CD4-positive, alpha-beta T cell (primary cell): ENCODE results near the gene CPN2. TPM values are rescaled to one million over a fixed set of nuclear protein-coding genes. Genes with fewer than 3 reads are reported as not detected.

Experiments
- ATAC-seq: fragments of 200-7000 bp; cut with Tn5 transposase; one replicate; pipeline ENCODE4 v1.10.0; 2022; ENCODE audit warnings: mild to moderate bottlenecking; ENCODE audit not compliant: poor library complexity
- CTCF ChIA-PET: fragments of 350-600 bp; sonication (Branson Sonifier 250); formaldehyde crosslinking; loops from one replicate; lab custom pipeline; 2021; ENCODE audit warnings: antibody characterized with exemption, inconsistent platforms; lab: Charles Lee
- POLR2A ChIA-PET: fragments of 350-600 bp; sonication (Branson Sonifier 250); formaldehyde crosslinking; loops from one replicate; lab custom pipeline; 2021; ENCODE audit warnings: antibody characterized with exemption, inconsistent platforms; lab: Charles Lee
- DNase-seq, 14 experiments: peaks; one replicate each; pipeline ENCODE4 v3.0.0-alpha.2; 2013 to 2020; ENCODE audit warnings: mixed read lengths in 2 of 14
- H3K27ac ChIP-seq, 2 donors: one replicate each; pipeline versions ENCODE4 v1.5.1 to v1.7.0; 2013; ENCODE audit warnings: low read length in 2 of 2, low read depth in 1 of 2, mild to moderate bottlenecking in 1 of 2
- H3K27me3 ChIP-seq, 2 experiments: 1 replicate in 1 of 2; 2 replicates in 1 of 2; pipeline versions ENCODE4 v1.6.1 to v1.7.0; 2013; ENCODE audit warnings: low read length in 2 of 2, control low read depth in 1 of 2, mild to moderate bottlenecking in 1 of 2, moderate library complexity in 1 of 2; ENCODE audit not compliant: insufficient read depth in 2 of 2, control insufficient read depth in 1 of 2
- H3K36me3 ChIP-seq: one replicate; pipeline ENCODE4 v1.6.1; 2013; ENCODE audit warnings: low read length, control low read depth; ENCODE audit not compliant: insufficient read depth
- H3K4me1 ChIP-seq: one replicate; pipeline ENCODE4 v1.6.1; 2013; ENCODE audit warnings: low read length, control low read depth; ENCODE audit not compliant: insufficient read depth
- H3K4me3 ChIP-seq: one replicate; pipeline ENCODE4 v1.5.1; 2013; ENCODE audit warnings: mild to moderate bottlenecking, low read length, moderate library complexity
- H3K9me3 ChIP-seq, 2 experiments: 1 replicate in 1 of 2; 2 replicates in 1 of 2; pipeline versions ENCODE4 v1.6.1 to v1.7.0; 2013; ENCODE audit warnings: low read length in 2 of 2, mild to moderate bottlenecking in 2 of 2, control low read depth in 1 of 2, moderate library complexity in 1 of 2; ENCODE audit not compliant: control insufficient read depth in 1 of 2, insufficient read depth in 1 of 2
- H3K27ac Mint-ChIP-seq: one replicate; pipeline ENCODE4 v1.8.0; 2020; ENCODE audit warnings: mixed read lengths
- H3K27me3 Mint-ChIP-seq: one replicate; pipeline ENCODE4 v1.8.0; 2021; ENCODE audit warnings: mixed read lengths
- H3K36me3 Mint-ChIP-seq: one replicate; pipeline ENCODE4 v1.8.0; 2021; ENCODE audit warnings: low read depth, mixed read lengths
- H3K4me1 Mint-ChIP-seq: one replicate; pipeline ENCODE4 v1.8.0; 2021; ENCODE audit warnings: low read depth, mixed read lengths
- H3K4me3 Mint-ChIP-seq: one replicate; pipeline ENCODE4 v1.8.0; 2020; ENCODE audit warnings: mild to moderate bottlenecking, mixed read lengths
- H3K9me3 Mint-ChIP-seq: one replicate; pipeline ENCODE4 v1.8.0; 2020; ENCODE audit warnings: mixed read lengths
- CTCF ChIP-seq: fragments of 200-600 bp; IDR thresholded peaks from one replicate; pipeline ENCODE4 v1.8.0; 2022; ENCODE audit warnings: antibody characterized with exemption, mild to moderate bottlenecking
- intact Hi-C, 2 experiments: fragments of 100-400 bp; cut with DNase I in 1 of 2; cut with micrococcal nuclease in 1 of 2; formaldehyde crosslinking; loops; one replicate each; pipeline versions ENCODE4 v1.15.1 to v1.9.0; 2023 to 2025; cut with DNase I, micrococcal nuclease
- total RNA-seq, 174 experiments: library from RNA in 2 of 174; stranded (reverse) in 2 of 174; gene quantifications; one replicate each; pipeline ENCODE4 v1.2.3 and lab custom pipeline; 2021 to 2026

The CPN2 gene
- total RNA-seq, 2 experiments from 2014 or later = not detected

GRCh38 chr3:194316918-194317317 lies 34.2 kb downstream of the CPN2 start:
- H3K27ac ChIP-seq = no peak overlapping the region
- DNase-seq (no peak), ATAC-seq (no peak)
- peaks cover 16 to 20% of the 10 kb centered on the region in 2 experiments for H3K27me3 ChIP-seq
- Mint-ChIP-seq H3K27me3 (peaks cover 35% of the 10 kb centered on the region), H3K4me1 (peaks cover 17% of the 10 kb centered on the region), H3K27ac (no peak overlapping the region), H3K9me3 (peaks cover 2% of the 10 kb centered on the region), H3K4me3 (no peak overlapping the region), H3K36me3 (no peaks in the 10 kb centered on the region)
- H3K4me1 ChIP-seq = peaks cover 15% of the 10 kb centered on the region
- H3K9me3 ChIP-seq = peaks cover 8 to 9% of the 10 kb centered on the region in 2 experiments
- no peak for TF ChIP-seq CTCF
- H3K4me3 ChIP-seq = no peak overlapping the region
- no peaks in the 10 kb centered on the region for H3K36me3 ChIP-seq
- CTCF ChIA-PET = no interaction called here
- POLR2A ChIA-PET = no interaction called here
- intact Hi-C loops = loop anchor here (5.0 to 10.0 kb wide), 4 partner anchors 180 to 1750 kb away; partner anchors contain the start of gene HES1 (in 1 of the 2)

- H3K4me3 Mint-ChIP-seq = peak overlapping the region; percentile 31
- no peak overlapping the region for H3K27ac Mint-ChIP-seq
- ATAC-seq (peak; percentile 52), DNase-seq (no peak)
- H3K4me1 ChIP-seq = peaks cover 15% of the 10 kb centered on the region
- peaks cover 16 to 20% of the 10 kb centered on the region in 2 experiments for H3K27me3 ChIP-seq
- H3K9me3 Mint-ChIP-seq = peaks cover 2% of the 10 kb centered on the region
- peaks cover 35% of the 10 kb centered on the region for H3K27me3 Mint-ChIP-seq
- peak overlapping the region; percentile 56 for H3K4me3 ChIP-seq
- CTCF ChIA-PET = interaction anchor here (0.7 to 2.0 kb wide), 21 partner anchors 8 to 674 kb away, joined by 3 to 20 read pairs (median 4); partner anchors contain the start of gene HES1
- POLR2A ChIA-PET = interaction anchor here (0.7 to 1.3 kb wide), 7 partner anchors 9 to 652 kb away, joined by 3 to 8 read pairs (median 4); no protein-coding TSS in a partner anchor
- no peaks in the 10 kb centered on the region for H3K36me3 ChIP-seq
- peaks cover 17% of the 10 kb centered on the region for H3K4me1 Mint-ChIP-seq
- TF ChIP-seq CTCF = no peak
- H3K36me3 Mint-ChIP-seq = no peaks in the 10 kb centered on the region
- H3K27ac ChIP-seq = no peak overlapping the region
- H3K9me3 ChIP-seq = peaks cover 8 to 9% of the 10 kb centered on the region in 2 experiments
- intact Hi-C loops = loop anchor here (1.0 to 10.0 kb wide), 7 partner anchors 179 to 1749 kb away; partner anchors contain the start of gene HES1 (in 1 of the 2)
Measured at GRCh38 chr3:194315965-194316361, 35.2 kb downstream of the CPN2 start.

- Histone ChIP-seq H3K9me3 (peaks cover 8 to 9% of the 10 kb centered on the region in 2 experiments), H3K36me3 (no peaks in the 10 kb centered on the region), H3K27me3 (peaks cover 16 to 20% of the 10 kb centered on the region in 2 experiments), H3K4me1 (peaks cover 15% of the 10 kb centered on the region), H3K4me3 (peak overlapping the region; percentile 56), H3K27ac (no peak overlapping the region)
- POLR2A ChIA-PET = interaction anchor here (0.6 to 1.3 kb wide), 8 partner anchors 8 to 685 kb away, joined by 3 to 8 read pairs (median 4); no protein-coding TSS in a partner anchor
- TF ChIP-seq CTCF = peak; percentile 95
- Mint-ChIP-seq H3K4me3 (peak overlapping the region; percentile 75), H3K9me3 (peaks cover 2% of the 10 kb centered on the region), H3K4me1 (peaks cover 17% of the 10 kb centered on the region), H3K27me3 (peaks cover 35% of the 10 kb centered on the region), H3K27ac (no peak overlapping the region), H3K36me3 (no peaks in the 10 kb centered on the region)
- peak; percentile 92 for ATAC-seq
- intact Hi-C loops = loop anchor here (1.0 to 10.0 kb wide), 7 partner anchors 178 to 1748 kb away; partner anchors contain the start of gene HES1 (in 1 of the 2)
- DNase-seq = peak; percentile 59 to 90 (median 80)
- CTCF ChIA-PET = interaction anchor here (0.7 to 2.0 kb wide), 23 partner anchors 8 to 674 kb away, joined by 3 to 20 read pairs (median 4); partner anchors contain the start of gene HES1
Measured at GRCh38 chr3:194315088-194315964, 35.8 kb downstream of the CPN2 start.
